Measurements from ENCODE around the gene GKAP1.

GRCh38 chr9:83722726-83723495, 94.7 kb downstream of the GKAP1 start:
- no peak for TF ChIP-seq CTCF (IDR thresholded peaks at IDR 0.05)
- TF ChIP-seq POLR2A (IDR thresholded peaks at IDR 0.05), result no peak
